IMR-90 (cell line): Measurements from ENCODE around the gene TUBGCP3. TPM values are rescaled to one million over a fixed set of nuclear protein-coding genes. Genes with fewer than 3 reads are reported as not detected.

Source experiments
- ATAC-seq: fragments of 200-7000 bp; cut with Tn5 transposase; 2 replicates; pipeline ENCODE4 v1.9.1; 2020; ENCODE audit warnings: low read depth, mild to moderate bottlenecking, moderate library complexity
- BruUV-seq: library from RNA; stranded (reverse); fragments of 400-500 nt; replicated peaks from 2 replicates; lab custom pipeline; 2021; lab: Mats Ljungman, UMichigan
- CTCF ChIA-PET: fragments of 300-600 bp; formaldehyde crosslinking; extraction: SDS; loops from one replicate; lab custom pipeline; 2021; ENCODE audit warnings: antibody characterized with exemption; lab: Yijun Ruan, JAX
- POLR2A ChIA-PET: fragments of 300-600 bp; sonication (Branson Sonifier 250); formaldehyde crosslinking; loops from one replicate; lab custom pipeline; 2022; ENCODE audit warnings: antibody characterized with exemption; ENCODE audit not compliant: unreplicated experiment; lab: Charles Lee
- DNase-seq: peaks from one replicate; pipeline ENCODE4 v3.0.0; 2013
- H2AFZ ChIP-seq: replicated peaks from 2 replicates; pipeline ENCODE3; 2013; ENCODE audit warnings: low read length, mild to moderate bottlenecking; ENCODE audit not compliant: poor library complexity
- H2AK5ac ChIP-seq: 2 replicates; pipeline ENCODE4 v1.6.1; 2013; ENCODE audit warnings: low read depth, low read length, inconsistent platforms
- H2AK9ac ChIP-seq: replicated peaks from 2 replicates; pipeline ENCODE3; 2013; ENCODE audit warnings: mild to moderate bottlenecking, low read depth, low read length, moderate library complexity; ENCODE audit not compliant: poor library complexity
- H2BK120ac ChIP-seq: 2 replicates; pipeline ENCODE4 v1.6.1; 2013; ENCODE audit warnings: low read depth, low read length, inconsistent platforms
- H2BK15ac ChIP-seq: 3 replicates; pipeline ENCODE4 v1.6.1; 2013; ENCODE audit warnings: low read depth, low read length, inconsistent platforms
- H2BK20ac ChIP-seq: 2 replicates; pipeline ENCODE4 v1.6.1; 2013; ENCODE audit warnings: low read depth, mild to moderate bottlenecking, inconsistent platforms, low read length, moderate library complexity
- H2BK5ac ChIP-seq: 2 replicates; pipeline ENCODE4 v1.6.1; 2013; ENCODE audit warnings: mild to moderate bottlenecking, low read depth, low read length, inconsistent platforms; ENCODE audit not compliant: poor library complexity, severe bottlenecking
- H3K14ac ChIP-seq: replicated peaks from 2 replicates; pipeline ENCODE4 v1.6.1; 2013; ENCODE audit warnings: low read depth, low read length, inconsistent platforms
- H3K18ac ChIP-seq: 2 replicates; pipeline ENCODE4 v1.6.1; 2013; ENCODE audit warnings: low read depth, low read length, control low read depth
- H3K23ac ChIP-seq: 2 replicates; pipeline ENCODE4 v1.6.1; 2013; ENCODE audit warnings: low read depth, low read length, inconsistent platforms
- H3K27ac ChIP-seq: 2 replicates; pipeline ENCODE4 v1.5.1; 2013; ENCODE audit warnings: mild to moderate bottlenecking, control low read depth, low read length; ENCODE audit not compliant: insufficient read depth
- H3K27me3 ChIP-seq: 2 replicates; pipeline ENCODE4 v1.6.1; 2013; ENCODE audit warnings: low read length; ENCODE audit not compliant: control insufficient read depth, insufficient read depth
- H3K36me3 ChIP-seq: 2 replicates; pipeline ENCODE4 v1.6.1; 2013; ENCODE audit warnings: low read length, mixed read lengths; ENCODE audit not compliant: control insufficient read depth, insufficient read depth
- H3K4ac ChIP-seq: 2 replicates; pipeline ENCODE4 v1.6.1; 2013; ENCODE audit warnings: low read depth, low read length, inconsistent platforms
- H3K4me1 ChIP-seq: 2 replicates; pipeline ENCODE4 v1.6.1; 2013; ENCODE audit warnings: low read length, mixed read lengths; ENCODE audit not compliant: control insufficient read depth, insufficient read depth
- H3K4me2 ChIP-seq: 2 replicates; pipeline ENCODE4 v1.6.1; 2013; ENCODE audit warnings: low read depth, mild to moderate bottlenecking, control low read depth, low read length, moderate library complexity
- H3K4me3 ChIP-seq: 2 replicates; pipeline ENCODE4 v1.5.1; 2013; ENCODE audit warnings: low read depth, mild to moderate bottlenecking, control low read depth, low read length, moderate library complexity; ENCODE audit not compliant: insufficient read depth
- H3K56ac ChIP-seq: 2 replicates; pipeline ENCODE4 v1.6.1; 2013; ENCODE audit warnings: low read length, inconsistent platforms; ENCODE audit not compliant: insufficient read depth; ENCODE audit errors: extremely low read depth
- H3K79me1 ChIP-seq, 2 experiments: 2 replicates each; pipeline ENCODE4 v1.6.1; 2013; ENCODE audit warnings: low read length in 2 of 2, inconsistent platforms in 1 of 2, low read depth in 1 of 2
- H3K9ac ChIP-seq: 2 replicates; pipeline ENCODE4 v1.6.1; 2013; ENCODE audit warnings: low read depth, low read length, control low read depth
- H3K9me1 ChIP-seq: 2 replicates; pipeline ENCODE4 v1.6.1; 2013; ENCODE audit warnings: low read length, inconsistent platforms; ENCODE audit not compliant: insufficient read depth
- H3K9me3 ChIP-seq: 2 replicates; pipeline ENCODE4 v1.6.1; 2013; ENCODE audit warnings: low read length; ENCODE audit not compliant: control insufficient read depth, insufficient read depth
- H4K20me1 ChIP-seq: 2 replicates; pipeline ENCODE4 v1.6.1; 2013; ENCODE audit warnings: low read length, inconsistent platforms; ENCODE audit not compliant: insufficient read depth
- H4K5ac ChIP-seq: 2 replicates; pipeline ENCODE4 v1.6.1; 2013; ENCODE audit warnings: mild to moderate bottlenecking, low read depth, low read length, control low read depth
- H4K8ac ChIP-seq, 2 experiments: 2 replicates each; pipeline ENCODE4 v1.6.1; 2013; ENCODE audit warnings: low read depth in 2 of 2, low read length in 2 of 2, control low read depth in 1 of 2, inconsistent platforms in 1 of 2
- H4K91ac ChIP-seq: 2 replicates; pipeline ENCODE4 v1.6.1; 2013; ENCODE audit warnings: low read depth, low read length, inconsistent platforms; ENCODE audit not compliant: insufficient read depth
- BHLHE40 ChIP-seq: fragments of 150-350 bp; IDR thresholded peaks from 2 replicates; pipeline ENCODE4 v1.6.1; 2016; ENCODE audit warnings: mild to moderate bottlenecking, low read depth, low read length
- CTCF ChIP-seq: conservative IDR thresholded peaks from 2 replicates; pipeline ENCODE4 v1.5.1; 2012; ENCODE audit warnings: mild to moderate bottlenecking, low read depth, low read length, improper control_type of control experiment
- ELK1 ChIP-seq: fragments of 150-350 bp; IDR thresholded peaks from 2 replicates; pipeline ENCODE4 v1.6.1; 2016; ENCODE audit warnings: low read depth, mild to moderate bottlenecking, low read length, moderate library complexity, borderline replicate concordance
- RAD21 ChIP-seq: IDR thresholded peaks from 2 replicates; pipeline ENCODE4 v1.6.1; 2012; ENCODE audit warnings: low read length, improper control_type of control experiment
- RFX5 ChIP-seq: IDR thresholded peaks from 2 replicates; pipeline ENCODE4 v1.8.0; 2012; ENCODE audit warnings: low read depth, mild to moderate bottlenecking, low read length, moderate library complexity
- SMC3 ChIP-seq: fragments of 150-350 bp; IDR thresholded peaks from 2 replicates; pipeline ENCODE4 v1.6.1; 2016; ENCODE audit warnings: low read depth, mild to moderate bottlenecking, antibody characterized with exemption, low read length, moderate library complexity
- WGBS, 2 experiments: methylation state at CpG; one replicate each; pipeline versions ENCODE4 v1.1.5 to v1.1.7; 2013; ENCODE audit warnings: missing lambda C conversion rate in 2 of 2; ENCODE audit not compliant: insufficient read length in 1 of 2; ENCODE audit errors: extremely low coverage in 2 of 2; 5-methylcytosine and 5-hydroxymethylcytosine counted together
- dilution Hi-C: fragments of 300-500 bp; cut with HindIII; formaldehyde crosslinking; loops from one replicate; pipeline ENCODE4 v1.14.3; 2018; ENCODE audit warnings: low sequenced_read_pairs; ENCODE audit not compliant: unreplicated experiment
- in situ Hi-C: fragments of 300-500 bp; cut with MboI; formaldehyde crosslinking; loops from 3 replicates; pipeline ENCODE4 v1.14.3; 2019; ENCODE audit warnings: low sequenced_read_pairs, inconsistent platforms, mixed read lengths
- intact Hi-C: fragments of 100-400 bp; cut with micrococcal nuclease; formaldehyde crosslinking; loops from 2 replicates; pipeline ENCODE4 v1.10.0; 2022
- polyA plus RNA-seq, 3 experiments: library from polyadenylated mRNA; depleted of rRNA; stranded (reverse); fragments of >200 nt; gene quantifications; 2 replicates each; pipeline ENCODE4 v1.2.3, GENCODE V29; 2012; ENCODE audit warnings: low replicate concordance in 1 of 3
- total RNA-seq: library from RNA; depleted of rRNA; stranded (reverse); fragments of >200 nt; gene quantifications from 2 replicates; pipeline ENCODE4 v1.2.3, GENCODE V29; 2012

The TUBGCP3 gene
- total and polyA plus RNA-seq, 2 of the 4 experiments (the other 2 are of a cell fraction): 16.0 to 17.8 TPM

- ATAC-seq: peak; percentile 84
- Histone ChIP-seq H3K4ac (no peak overlapping the region), H3K9me3 (no peaks in the 10 kb centered on the region), H4K5ac (no peak overlapping the region), H4K20me1 (no peaks in the 10 kb centered on the region; the same call in 1 of the 2 replicates), H2BK120ac (no peak overlapping the region), H2AK9ac (no peak overlapping the region), H2BK15ac (no peak overlapping the region), H2BK20ac (no peak overlapping the region), H3K27me3 (peaks cover 39% of the 10 kb centered on the region), H3K36me3 (no peaks in the 10 kb centered on the region), H3K4me1 (no peaks in the 10 kb centered on the region), H3K27ac (no peak overlapping the region), H4K8ac (no peak overlapping the region), H3K18ac (no peak overlapping the region), H3K4me2 (no peak overlapping the region), H3K79me1 (no peaks in the 10 kb centered on the region), H3K23ac (no peak overlapping the region), H2AK5ac (no peak overlapping the region), H2BK5ac (no peak overlapping the region), H3K9ac (no peak overlapping the region), H2AFZ (no peak overlapping the region), H3K9me1 (no peaks in the 10 kb centered on the region), H4K91ac (no peak overlapping the region), H3K4me3 (no peak overlapping the region), H3K14ac (no peak overlapping the region), H3K56ac (no peak overlapping the region)
- 72% methylated on average over 3 of the region's 13 CpGs; no CpG with 5 or more reads in 1 of the 2 experiments for WGBS, 2 experiments
- POLR2A ChIA-PET: no interaction called here
- no TSS peak for BruUV-seq
- intact Hi-C loops (loop anchor here (1.0 kb wide), 2 partner anchors 14 to 258 kb away; no protein-coding TSS in a partner anchor), dilution Hi-C loops (no loop called here), in situ Hi-C loops (loop anchor here (10.0 to 25.0 kb wide), 2 partner anchors 258 to 529 kb away; no protein-coding TSS in a partner anchor)
- peak; percentile 52 for DNase-seq
- TF ChIP-seq CTCF (peak; percentile 53), SMC3 (peak; percentile 42; the same call in 1 of the 2 replicates), ELK1 (no peak), RFX5 (no peak), RAD21 (peak; percentile 56), BHLHE40 (no peak)
- CTCF ChIA-PET: interaction anchor here (1.6 kb wide), 1 partner anchor 258 kb away, joined by 4 read pairs; no protein-coding TSS in a partner anchor
These were observed 28.8 kb upstream of the TUBGCP3 start for GRCh38 chr13:112616586-112617362.
